ACHN (cell line): ENCODE measurements around the gene NHP2.
A peak's percentile ranks its signal among the peaks of the same experiment; 100 is the strongest.

Experiments
- DNase-seq: peaks from one replicate; pipeline ENCODE4 v3.0.0-alpha.2; 2015
- in situ Hi-C: cut with HindIII; loops from 2 replicates; pipeline ENCODE4 v1.10.0; 2017; ENCODE audit warnings: low sequenced_read_pairs, low pct_ligation_motif_present, low pct_unique_long_range_greater_than_20kb

NHP2 gene

DNA sequence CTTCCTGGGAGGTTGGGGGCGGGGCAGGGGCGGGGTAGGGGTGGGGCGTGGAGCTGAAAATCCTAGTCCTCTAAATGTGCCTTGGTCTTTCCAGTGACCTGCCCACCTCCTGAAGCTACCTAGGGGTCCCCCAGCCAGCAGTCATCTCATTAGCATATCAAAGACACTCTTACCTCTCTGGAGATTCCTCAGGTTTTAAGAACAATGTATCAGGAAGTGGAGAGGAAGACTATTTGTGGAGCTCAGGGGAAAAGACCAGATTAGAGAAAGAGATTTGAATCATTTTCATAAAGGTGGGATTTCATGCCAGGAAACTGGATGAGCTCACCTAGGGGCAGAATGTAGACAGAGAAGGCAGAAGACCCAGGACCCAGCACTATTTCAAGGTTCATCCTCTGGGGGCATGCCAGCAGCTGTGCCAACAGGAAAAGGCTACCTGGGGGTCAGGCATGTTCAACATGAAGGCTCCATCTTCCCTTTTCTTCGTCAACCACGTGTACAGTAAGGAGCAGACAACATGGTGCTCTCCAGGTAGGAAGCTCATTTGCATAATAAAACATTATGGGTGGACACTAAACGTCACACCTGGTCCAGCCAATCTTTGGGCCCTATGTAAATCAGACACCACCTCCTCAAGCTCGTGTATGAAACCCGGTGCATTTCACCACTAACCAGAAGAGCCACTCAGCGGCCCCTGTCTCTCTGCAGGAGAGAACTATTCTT, 26.6 kb upstream of the NHP2 start:
- DNase-seq = no peak
- in situ Hi-C loops = no loop called here

DNA sequence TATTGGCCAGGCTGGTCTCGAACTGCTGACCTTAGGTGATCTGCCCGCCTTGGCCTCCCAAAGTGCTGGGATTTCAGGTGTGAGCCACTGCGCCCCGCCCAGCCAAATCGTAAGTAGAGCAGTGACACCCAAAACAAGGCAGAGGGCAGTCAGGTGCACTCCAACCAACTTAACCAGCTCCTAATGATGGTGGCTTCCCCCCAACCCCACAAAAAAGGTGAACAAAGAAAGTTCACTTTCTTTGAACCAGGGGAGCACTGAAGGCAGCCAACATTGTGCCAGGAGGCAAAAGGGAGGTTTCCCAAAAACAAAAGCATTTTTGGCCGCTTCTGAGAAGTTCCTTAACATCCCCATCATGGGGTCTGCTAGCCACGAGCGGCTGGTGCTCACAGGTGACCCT, 23.9 kb upstream of the NHP2 start:
- no peak for DNase-seq
- in situ Hi-C loops = no loop called here

DNA sequence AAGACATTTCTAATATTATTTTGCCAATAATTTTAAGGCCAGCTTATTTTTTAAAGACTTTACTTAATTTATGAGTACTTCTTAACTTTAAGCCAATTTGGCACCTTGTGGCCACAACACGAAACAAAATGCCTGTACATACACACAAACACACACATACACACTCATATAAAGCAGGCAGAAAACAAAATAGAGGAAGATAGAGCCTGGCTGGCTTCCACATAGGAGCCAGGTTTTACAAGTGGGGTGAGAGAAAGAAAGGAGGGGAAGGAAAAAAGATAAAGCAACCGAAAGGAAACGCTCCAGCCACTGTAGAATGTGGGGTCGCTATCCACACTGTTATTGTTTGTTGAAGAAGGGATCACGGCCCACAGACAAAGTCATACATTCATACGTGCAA, 23.1 kb upstream of the NHP2 start:
- in situ Hi-C loops = no loop called here
- no peak for DNase-seq

DNA sequence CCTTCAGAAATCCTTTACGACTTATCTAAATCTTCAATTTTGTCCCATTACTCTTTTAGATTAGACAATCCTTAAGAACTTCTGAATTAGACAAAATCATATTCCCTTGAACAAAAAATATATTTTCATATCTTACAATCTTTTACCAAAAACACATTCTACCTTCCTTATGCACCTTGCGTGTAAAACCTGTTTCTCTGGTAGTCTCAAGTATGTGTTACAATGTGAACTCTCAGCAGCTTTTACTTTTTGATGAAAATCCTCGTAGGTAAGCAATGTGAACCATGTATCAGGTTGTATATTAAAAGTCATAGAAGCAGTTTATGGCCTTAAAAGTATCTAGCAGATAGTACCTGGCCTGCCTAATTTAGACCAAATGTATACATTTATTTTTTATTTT, 20.8 kb upstream of the NHP2 start:
- no peak for DNase-seq
- in situ Hi-C loops = no loop called here

DNA sequence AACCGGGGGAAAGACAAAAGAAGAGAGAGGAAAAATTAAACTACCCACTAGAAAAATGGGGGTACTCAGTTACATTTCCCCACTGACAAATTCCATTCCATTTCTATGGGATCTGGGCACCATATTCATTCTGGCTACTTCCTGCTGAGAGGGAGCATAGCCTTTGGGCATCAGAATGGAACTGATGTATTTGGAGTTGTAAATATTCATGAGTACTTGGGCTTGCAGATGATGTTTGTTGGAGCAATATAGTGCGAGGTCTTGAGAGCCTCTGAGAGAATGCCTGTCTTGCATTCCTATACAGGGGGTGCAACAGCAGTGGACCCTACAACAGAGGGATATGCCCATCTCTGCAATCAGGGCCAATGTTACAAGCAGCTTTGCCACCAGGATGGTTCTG, 16.8 kb upstream of the NHP2 start:
- in situ Hi-C loops = no loop called here
- DNase-seq = no peak

DNA sequence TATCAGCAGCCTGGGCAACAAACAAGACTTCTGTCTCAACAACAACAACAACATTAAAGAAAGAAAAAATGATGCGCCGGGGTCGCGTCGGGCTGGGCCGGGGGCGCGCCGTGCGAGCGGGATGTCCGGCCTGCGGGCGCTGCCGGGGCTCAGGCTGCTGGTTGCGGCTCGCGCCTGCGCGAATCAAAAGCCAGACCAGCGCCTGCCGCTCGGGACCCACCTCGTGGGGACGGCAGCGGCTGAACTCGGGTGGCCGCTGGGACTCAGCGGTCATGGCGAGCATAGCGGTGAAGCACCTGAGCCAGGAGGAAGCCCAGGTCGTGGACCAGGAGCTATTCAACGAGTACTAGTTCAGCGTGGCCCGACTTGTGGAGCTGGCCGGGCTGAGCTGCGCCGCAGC, 11.9 kb upstream of the NHP2 start:
- in situ Hi-C loops = no loop called here
- DNase-seq = no peak

DNA sequence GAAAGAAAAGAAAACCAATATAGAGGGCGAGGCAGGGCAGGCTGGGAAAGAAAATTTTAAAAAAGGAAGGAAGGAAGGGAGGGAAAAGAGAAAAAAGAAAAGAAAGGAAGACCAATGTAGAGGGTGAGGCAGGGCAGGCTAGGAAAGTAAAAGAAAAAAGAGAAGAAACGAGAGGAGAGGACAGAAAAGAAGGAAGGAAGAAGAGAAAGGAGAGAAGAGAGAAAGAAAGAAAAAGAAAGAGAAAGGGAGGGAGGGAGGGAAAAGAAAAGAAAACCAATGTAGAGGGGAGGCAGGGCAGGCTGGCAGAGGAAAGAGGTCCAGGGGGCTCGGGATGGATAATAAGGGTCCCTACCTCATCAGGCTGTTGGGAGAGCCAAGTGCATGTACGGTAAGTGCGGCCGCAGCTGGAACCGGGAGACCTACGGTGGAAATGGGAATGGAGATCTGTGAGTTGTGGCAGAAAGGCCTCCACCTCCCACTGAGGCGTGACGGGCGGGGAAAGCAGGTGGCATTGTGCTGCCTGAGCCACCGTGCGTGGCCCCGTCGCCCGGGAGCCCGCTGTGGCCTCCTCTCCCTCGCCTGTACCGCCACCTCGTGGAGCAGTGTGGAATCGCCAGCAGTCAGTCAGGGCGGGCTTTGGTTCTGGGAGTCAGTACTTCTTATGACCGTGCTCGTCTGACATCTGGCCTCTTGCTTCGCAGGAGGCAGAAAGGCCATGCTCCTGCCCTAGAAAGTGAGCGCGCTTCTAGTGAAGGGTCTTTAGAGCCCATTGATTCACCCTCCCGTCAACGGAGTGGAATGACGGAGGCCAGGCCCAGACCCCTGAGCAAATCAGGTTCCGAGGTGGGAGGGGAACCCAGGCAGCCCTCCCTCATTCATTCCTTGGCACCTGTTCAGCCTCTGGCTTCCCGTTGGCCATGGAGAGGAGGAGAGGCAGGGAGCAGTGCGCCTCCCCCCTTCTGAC, 10.4 kb upstream of the NHP2 start:
- in situ Hi-C loops = no loop called here
- DNase-seq = peak; percentile 71

DNA sequence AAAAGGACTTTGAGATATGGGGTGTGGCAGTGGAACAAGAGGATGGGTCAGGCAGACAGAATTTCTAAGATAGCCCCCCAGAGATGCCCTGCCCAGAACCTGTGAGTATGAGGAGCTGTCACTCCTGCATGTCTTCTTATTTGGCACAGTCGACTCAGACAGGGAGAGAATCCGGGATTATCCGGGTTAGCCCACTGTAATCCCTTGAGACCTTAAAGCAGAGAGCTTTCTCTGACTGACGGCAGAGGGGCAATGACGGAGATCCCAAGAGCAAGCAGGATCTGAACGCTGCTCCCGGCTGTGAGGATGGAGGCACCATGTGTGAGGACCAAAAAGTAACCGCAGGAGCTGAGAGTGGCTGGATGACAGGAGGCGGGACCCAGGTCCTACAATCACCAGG, 8.8 kb upstream of the NHP2 start:
- DNase-seq = no peak
- in situ Hi-C loops = no loop called here

DNA sequence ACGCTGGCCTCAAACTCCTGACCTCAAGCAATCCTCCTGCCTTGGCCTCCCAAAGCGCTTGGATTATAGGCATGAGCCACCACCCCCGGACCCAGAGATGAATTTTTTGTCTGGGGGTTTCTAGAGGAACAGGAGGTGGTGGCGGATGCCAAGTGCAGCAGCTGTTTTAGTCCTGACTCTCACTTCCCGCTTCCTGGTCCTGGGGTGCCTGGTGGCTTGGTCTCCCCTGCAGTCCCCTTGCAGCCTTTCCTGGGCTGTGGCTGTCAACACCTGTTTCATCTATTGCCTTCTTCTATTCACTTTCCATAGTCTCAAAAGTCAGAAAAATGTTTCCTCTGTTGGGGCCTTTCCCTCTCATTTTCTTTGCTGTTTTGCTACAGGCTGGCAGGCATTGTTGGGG, 6.5 kb upstream of the NHP2 start:
- in situ Hi-C loops = no loop called here
- no peak for DNase-seq

DNA sequence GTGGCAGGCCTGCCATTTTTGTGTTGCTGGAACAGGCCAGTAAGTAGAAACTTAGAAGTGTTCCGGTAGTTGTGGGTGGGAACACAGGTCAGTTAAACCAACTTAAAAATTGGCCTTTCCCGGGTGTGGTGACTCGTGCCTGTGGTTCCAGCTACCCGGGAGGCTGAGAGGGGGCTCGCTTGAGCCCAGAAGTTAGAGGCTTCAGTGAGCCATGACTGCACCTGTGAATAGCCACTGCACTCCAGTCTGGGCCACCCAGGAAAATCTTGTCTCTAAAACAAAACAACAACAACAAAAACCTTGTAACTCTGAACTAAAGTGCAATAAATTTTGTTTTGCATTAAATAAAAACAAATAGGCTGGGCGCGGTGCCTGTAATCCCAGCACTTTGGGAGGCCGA, 1.4 kb upstream of the NHP2 start:
- in situ Hi-C loops = no loop called here
- DNase-seq = peak; percentile 19

DNA sequence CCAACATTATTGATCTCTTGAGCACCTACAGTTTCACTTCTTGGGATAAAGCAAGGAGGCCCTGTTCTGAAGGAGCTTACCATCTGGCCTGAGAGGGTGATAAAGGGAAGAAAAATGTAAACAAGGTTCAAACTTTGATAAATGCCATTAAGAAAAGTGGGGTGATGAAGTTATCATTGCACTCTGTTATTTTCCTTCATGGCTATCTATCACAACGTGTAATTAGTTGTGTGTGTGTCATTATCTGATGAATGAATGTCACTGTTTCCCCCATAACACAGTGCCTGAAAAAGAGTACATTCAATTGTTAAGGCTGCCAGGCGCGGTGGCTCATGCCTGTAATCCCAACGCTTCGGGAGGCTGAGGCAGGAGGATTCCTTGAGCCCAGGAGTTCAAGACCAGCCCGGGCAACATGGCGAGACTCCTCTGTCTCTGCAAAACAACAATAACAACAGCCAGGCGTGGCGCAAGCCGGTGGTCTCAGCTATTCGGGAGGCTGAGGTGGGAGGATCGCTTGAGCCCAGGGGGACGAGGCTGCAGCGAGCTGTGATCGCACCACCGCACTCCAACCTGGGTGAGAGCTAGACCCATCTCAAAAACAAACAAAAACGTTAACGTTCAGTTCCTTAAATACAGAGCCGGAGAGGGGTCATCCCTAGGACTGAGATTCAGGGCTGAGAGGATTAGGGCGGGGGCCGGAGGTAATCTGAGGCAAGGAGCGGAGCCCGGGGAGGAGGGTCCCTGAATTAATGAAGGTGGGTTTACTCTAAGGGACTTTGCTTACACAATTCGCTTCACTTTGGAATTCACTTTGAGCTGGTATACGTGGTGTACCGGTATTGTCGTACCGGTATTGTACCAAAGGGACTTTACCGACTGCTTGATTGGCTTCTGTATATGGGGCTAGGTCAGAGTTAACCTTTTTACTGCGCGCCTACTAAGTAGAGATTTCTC, 917 bp downstream of the NHP2 start:
- no peak for DNase-seq
- in situ Hi-C loops = no loop called here

DNA sequence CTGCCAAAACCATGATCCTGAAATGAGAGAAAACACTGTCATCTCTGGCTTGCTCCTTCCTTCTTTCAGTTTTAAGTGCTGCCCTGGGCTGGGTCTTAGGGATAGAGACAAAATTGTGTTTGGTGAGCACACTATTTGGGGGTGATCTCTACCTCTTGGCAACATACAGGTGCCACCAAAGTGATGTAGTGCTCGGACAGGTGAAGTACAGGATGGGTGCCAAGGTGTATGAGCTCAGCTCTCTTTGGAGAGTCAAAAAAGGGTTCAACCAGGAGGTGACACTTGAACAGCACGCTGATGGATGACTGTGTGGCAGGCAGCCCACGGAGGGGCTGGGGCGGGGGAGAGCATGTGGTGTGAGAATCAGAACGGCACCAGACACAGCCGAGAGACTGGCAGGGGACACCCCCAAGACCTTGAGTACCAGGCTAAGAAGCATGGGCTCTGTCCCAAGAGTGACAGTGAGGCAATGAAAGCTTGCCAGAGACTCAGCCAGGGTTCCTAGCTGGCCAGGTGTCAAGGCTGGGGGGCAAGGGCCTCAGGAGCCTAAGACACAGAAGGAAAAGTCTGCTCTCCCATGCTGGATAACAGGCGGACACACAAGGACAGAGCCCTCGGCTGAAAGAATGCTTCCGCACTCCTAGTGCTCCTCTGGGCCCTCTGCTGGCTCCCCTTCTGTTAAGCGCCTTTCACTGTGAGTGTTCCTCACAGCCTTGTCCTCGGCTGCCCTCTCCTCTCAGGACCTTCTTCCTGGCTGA, 2.5 kb downstream of the NHP2 start:
- no peak for DNase-seq
- in situ Hi-C loops = no loop called here

DNA sequence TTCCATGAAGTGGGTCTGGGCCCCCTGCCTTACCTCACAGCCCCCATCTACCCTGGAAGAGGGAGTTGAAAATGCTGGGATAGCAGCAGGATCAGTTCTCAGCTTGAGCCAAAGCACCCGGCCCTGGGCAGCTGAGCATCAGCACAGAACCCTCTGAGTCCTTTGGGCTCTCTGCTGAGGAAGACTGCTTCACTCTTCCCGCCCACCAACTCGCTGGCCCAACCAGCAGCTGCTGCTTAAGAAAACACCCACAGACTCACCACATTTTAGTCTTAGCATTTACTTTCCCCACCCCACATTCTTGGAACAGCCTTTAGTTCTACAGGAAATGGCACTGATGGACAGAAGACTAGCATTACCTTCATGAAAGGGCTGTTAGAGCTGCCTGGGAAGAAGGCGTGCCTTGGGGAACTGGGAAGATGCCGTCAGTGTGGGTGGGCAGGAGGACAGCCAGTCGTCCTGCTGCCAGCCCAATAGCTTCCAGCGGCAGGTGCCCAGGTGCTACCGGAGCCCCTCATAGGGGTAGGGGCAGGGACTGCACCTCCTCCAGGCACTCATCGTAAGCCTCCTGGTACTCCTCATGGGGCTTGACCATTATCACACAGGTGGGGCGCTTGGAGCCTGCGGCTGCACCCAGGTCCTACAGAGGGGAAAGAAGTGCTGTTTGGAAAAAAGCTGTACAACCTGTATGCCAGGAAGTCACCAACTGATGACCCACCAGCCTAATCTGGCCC, 4.3 kb downstream of the NHP2 start:
- no peak for DNase-seq
- in situ Hi-C loops = no loop called here

DNA sequence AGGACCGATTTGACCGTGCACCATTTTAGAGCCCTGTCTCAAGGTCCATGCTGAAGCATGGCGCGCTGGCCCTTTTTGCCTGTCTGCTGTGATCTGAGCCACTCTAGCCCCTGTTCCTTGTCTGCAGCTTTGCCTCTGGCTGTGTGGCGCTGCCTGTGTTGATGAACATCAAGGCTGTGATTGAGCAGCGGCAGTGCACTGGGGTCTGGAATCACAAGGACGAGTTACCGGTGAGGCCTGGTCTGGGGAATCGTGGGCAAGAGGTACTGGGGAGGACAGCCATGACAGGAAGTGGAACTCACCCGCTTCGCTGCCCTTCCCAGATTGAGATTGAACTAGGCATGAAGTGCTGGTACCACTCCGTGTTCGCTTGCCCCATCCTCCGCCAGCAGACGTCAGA, 6.3 kb downstream of the NHP2 start:
- in situ Hi-C loops = no loop called here
- DNase-seq = no peak

DNA sequence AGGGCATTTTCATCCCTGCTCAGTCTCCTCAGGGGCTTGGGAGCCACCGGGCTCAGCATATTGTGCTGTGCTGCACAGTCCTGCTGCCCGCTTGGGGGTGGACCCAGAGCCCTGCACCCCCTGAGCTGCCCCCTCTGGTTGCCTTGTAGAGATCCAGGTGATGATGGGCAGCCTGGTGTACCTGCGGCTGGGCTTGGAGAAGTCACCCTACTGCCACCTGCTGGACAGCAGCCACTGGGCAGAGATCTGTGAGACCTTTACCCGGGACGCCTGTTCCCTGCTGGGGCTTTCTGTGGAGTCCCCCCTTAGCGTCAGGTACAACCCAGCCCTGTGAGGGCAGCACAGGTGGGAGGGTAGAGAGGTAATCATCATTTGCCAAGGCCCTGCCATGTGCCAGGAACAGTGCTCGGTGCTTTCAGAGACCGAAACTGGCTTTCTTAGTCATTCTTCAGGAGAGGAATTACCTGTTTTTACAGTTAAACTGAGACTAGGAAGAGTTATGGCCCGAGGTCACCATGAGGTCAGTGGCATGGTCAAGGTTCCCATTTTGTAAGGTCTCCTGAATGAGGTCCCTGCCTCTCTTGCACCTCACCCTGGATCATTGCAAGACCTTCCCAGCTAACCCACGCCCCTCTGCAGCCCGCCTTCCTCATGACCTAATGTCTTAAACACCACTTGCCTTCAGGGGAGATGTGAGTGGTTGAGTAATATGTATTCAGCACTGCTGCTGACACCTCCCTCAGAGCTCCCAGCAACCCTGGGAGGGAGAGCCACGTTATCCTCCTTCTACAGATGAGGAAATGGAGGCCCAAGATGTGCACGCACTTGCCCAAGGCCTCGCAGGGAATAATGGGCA, 7.5 kb downstream of the NHP2 start:
- in situ Hi-C loops = no loop called here
- DNase-seq = peak; percentile 58

DNA sequence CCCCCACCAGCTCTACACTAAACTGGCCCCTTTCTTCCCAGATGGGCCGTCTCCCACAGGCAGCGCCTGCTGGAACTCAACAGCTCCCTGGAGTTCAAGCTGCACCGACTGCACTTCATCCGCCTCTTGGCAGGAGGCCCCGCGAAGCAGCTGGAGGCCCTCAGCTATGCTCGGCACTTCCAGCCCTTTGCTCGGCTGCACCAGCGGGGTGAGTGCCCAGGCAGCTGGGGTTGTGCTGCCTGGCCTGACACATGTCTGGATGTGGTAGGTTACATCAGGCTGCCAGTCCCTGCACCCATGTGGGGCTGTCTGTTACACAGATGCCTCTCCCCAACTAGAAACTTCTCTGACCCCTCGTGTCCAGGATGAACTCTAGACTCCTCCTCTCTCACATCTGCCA, 9.8 kb downstream of the NHP2 start:
- in situ Hi-C loops = no loop called here
- DNase-seq = no peak

DNA sequence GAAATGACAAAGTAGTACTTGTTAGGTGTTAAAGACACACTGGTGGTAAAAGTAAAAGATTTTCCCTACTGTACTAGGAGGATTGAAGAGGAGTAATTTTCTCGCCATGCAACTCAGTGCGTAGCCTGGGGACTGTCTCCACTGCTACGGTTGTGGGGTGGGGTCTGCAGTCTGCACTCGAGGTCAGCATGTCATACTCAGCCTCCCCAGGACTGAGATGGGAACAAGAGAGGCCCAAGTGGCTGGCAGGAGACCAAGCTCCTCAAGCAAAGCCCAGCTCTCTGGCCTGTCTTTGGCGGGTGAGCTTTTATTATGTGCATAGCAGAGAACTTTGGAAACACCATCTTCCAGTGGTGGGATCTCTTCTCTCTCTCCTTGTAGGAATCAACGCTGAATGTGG, 10.4 kb downstream of the NHP2 start:
- in situ Hi-C loops = no loop called here
- no peak for DNase-seq
